ENCODE data around the gene LRP11.
"Not testable (repeated sequence)": the region's sequence is repeated elsewhere in the genome, so short reads cannot be mapped to it uniquely, and the experiment has no call there.

LRP11 gene

DNA sequence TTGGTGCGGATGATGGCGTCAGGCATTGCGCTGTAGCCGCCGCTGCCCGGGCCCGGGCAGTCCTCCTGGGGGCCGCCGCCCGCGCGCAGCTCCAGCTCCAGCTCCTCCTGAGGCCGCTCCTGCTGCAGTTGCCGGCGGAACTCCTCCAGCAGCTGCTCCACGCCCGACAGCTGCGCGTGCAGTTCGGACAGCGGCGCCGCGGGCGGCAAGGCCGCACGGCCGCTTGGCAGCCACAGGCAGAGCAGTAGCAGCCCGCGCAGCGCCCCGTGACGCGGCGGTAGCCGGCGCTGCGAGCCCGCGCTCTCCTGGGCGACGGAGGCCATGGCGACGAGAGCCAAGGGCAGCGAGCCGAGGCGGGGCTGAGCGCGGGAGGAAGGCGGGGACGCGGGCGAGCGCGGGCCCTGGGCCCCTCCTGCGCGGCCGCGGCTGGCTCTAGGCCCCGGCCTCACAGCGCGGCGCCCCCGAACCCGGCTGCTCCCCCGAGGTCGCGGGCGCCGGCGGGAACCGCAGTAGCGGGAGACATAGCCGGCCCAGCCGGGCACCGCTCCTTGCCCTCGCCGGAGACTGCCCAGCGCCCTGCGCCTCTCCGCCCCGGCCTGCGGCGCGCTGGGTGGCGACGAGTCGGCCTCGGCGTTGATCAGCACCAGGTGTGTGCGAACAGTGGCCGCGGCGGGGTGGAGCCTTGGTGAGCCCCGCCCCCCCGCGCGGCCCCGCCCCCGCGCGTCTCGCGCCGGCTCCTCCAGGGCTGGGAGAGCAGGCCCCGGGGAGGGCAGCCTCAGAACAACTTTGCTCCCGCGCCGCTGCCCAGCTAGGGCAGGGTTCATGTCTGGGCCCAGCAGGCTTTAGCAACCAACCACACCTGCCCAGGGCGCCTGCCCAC lies at the start of gene LRP11:
Gene LRP11, minus strand, starts transcription at position 662 of the 880 bp plus-strand sequence. Its CDS starts 339 bp downstream, at position 323.
- peak within 1 kb of the TSS; percentile 48 for H3K4me3 ChIP-seq (ENCODE audit: low read depth, low read length)
- TF ChIP-seq, protein P1, sequence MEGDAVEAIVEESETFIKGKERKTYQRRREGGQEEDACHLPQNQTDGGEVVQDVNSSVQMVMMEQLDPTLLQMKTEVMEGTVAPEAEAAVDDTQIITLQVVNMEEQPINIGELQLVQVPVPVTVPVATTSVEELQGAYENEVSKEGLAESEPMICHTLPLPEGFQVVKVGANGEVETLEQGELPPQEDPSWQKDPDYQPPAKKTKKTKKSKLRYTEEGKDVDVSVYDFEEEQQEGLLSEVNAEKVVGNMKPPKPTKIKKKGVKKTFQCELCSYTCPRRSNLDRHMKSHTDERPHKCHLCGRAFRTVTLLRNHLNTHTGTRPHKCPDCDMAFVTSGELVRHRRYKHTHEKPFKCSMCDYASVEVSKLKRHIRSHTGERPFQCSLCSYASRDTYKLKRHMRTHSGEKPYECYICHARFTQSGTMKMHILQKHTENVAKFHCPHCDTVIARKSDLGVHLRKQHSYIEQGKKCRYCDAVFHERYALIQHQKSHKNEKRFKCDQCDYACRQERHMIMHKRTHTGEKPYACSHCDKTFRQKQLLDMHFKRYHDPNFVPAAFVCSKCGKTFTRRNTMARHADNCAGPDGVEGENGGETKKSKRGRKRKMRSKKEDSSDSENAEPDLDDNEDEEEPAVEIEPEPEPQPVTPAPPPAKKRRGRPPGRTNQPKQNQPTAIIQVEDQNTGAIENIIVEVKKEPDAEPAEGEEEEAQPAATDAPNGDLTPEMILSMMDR (IDR thresholded peaks at IDR 0.05; ENCODE audit: borderline replicate concordance, insufficient read depth, low read depth, low read length), result no peak

- H3K4me3 ChIP-seq (ENCODE audit: low read depth, low read length), result no peak overlapping the region
- TF ChIP-seq, protein P1 (IDR thresholded peaks at IDR 0.05; ENCODE audit: borderline replicate concordance, insufficient read depth, low read depth, low read length), result no peak
These were observed 49.5 kb upstream of the LRP11 start for GRCh38 chr6:149913540-149914240.

DNA sequence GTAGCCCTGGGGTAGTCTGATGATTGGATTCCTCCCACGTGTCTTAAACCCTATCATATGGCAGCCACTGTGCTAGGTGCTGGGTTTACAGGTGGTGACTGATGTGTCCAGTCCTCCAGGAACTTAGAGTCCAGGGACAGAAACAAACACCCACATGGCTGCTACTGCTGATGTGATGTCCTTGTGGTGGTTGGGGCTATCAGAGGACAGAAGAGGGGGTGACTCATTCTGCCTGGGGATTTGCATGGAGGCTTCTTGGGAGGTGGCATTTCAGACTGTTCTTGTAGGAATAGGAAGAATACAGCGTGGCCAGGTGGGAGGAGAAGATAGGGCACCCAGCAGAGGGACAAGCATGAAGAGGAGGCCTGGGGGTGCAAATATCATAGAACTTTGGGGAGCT lies 48.9 kb upstream of the LRP11 start:
- no peak overlapping the region for H3K4me3 ChIP-seq (ENCODE audit: low read depth, low read length)
- TF ChIP-seq, protein P1 (IDR thresholded peaks at IDR 0.05; ENCODE audit: borderline replicate concordance, insufficient read depth, low read depth, low read length), result no peak

GRCh38 chr6:149912680-149913079 lies 48.5 kb upstream of the LRP11 start:
- H3K4me3 ChIP-seq (ENCODE audit: low read depth, low read length), result not testable (repeated sequence)

DNA sequence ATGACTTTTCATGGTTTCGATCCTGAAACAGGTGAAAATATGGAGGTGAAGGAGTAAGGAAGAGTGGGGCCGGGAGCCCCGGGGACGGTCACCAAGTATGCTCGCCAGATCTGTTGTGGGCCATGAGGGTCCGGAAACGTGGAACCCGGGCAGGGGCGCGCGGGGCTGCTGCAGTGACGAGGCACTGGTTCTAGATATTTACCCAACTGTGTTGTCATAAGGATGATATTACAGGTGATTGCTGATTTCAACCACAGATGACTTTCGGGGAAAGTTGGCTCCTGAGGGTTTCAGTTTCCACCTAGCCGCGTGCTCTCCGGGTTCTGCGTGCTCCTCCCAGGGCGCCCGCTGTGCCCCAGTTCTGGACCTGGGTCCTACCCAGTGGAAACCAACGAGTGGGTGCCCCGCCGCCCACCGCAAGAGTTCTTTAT lies 46.6 kb upstream of the LRP11 start:
- TF ChIP-seq, protein P1 (IDR thresholded peaks at IDR 0.05; ENCODE audit: borderline replicate concordance, insufficient read depth, low read depth, low read length), result no peak
- H3K4me3 ChIP-seq (ENCODE audit: low read depth, low read length), result no peak overlapping the region

GRCh38 chr6:149909701-149910470 lies 45.7 kb upstream of the LRP11 start:
- H3K4me3 ChIP-seq (ENCODE audit: low read depth, low read length), result no peak overlapping the region
- TF ChIP-seq, protein P1 (IDR thresholded peaks at IDR 0.05; ENCODE audit: borderline replicate concordance, insufficient read depth, low read depth, low read length), result no peak

GRCh38 chr6:149908480-149908879 lies 44.3 kb upstream of the LRP11 start:
- not testable (repeated sequence) for H3K4me3 ChIP-seq (ENCODE audit: low read depth, low read length)
